CD1c-positive myeloid dendritic cell (primary cell): ENCODE measurements around the gene SGCB.

ENCODE experiments used
- DNase-seq: peaks from one replicate; pipeline ENCODE4 v3.0.0-alpha.2; 2016; ENCODE audit errors: extremely low spot score

SGCB gene

GRCh38 chr4:52019936-52020657 lies 18.0 kb downstream of the SGCB start, which contains the start of gene LRRC66:
Gene LRRC66 (minus strand): TSS chr4:52020363. CDS start chr4:52017613, 2,750 bp downstream.
- DNase-seq: no peak

GRCh38 chr4:52017814-52018213 lies 20.3 kb downstream of the SGCB start:
- DNase-seq: no peak

GRCh38 chr4:52016981-52017380 lies 21.1 kb downstream of the SGCB start:
- DNase-seq: no peak

GRCh38 chr4:52015366-52015765 lies 22.7 kb downstream of the SGCB start:
- DNase-seq: no peak

GRCh38 chr4:52014903-52015302 lies 23.2 kb downstream of the SGCB start:
- DNase-seq: peak; percentile 7

- no peak for DNase-seq
These were observed 25.4 kb downstream of the SGCB start for GRCh38 chr4:52012651-52013050.

- no peak for DNase-seq
These were observed 27.1 kb downstream of the SGCB start for GRCh38 chr4:52010986-52011385.

- no peak for DNase-seq
These were observed 31.2 kb downstream of the SGCB start for GRCh38 chr4:52006887-52007286.

- DNase-seq: no peak
These were observed 32.4 kb downstream of the SGCB start for GRCh38 chr4:52005604-52006273.

GRCh38 chr4:52004414-52004813 lies 33.7 kb downstream of the SGCB start:
- DNase-seq: no peak

- DNase-seq: no peak
These were observed 36.5 kb downstream of the SGCB start for GRCh38 chr4:52001616-52002015.

GRCh38 chr4:51999250-51999649 lies 38.8 kb downstream of the SGCB start:
- DNase-seq: no peak

- DNase-seq: no peak
These were observed 39.3 kb downstream of the SGCB start for GRCh38 chr4:51998837-51999236.

GRCh38 chr4:51997647-51998046 lies 40.5 kb downstream of the SGCB start:
- DNase-seq: no peak

GRCh38 chr4:51995647-51996220 lies 42.4 kb downstream of the SGCB start:
- no peak for DNase-seq
